Fibroblast of peridontal ligament (primary cell): ENCODE measurements around the gene WASL.
A peak's percentile ranks its signal among the peaks of the same experiment; 100 is the strongest.
"Not testable (repeated sequence)": the region's sequence is repeated elsewhere in the genome, so short reads cannot be mapped to it uniquely, and the experiment has no call there.

Experiments used
- DNase-seq: peaks from one replicate; pipeline ENCODE4 v3.0.0-alpha.2; 2010; ENCODE audit errors: extremely low read depth

The WASL gene

DNA sequence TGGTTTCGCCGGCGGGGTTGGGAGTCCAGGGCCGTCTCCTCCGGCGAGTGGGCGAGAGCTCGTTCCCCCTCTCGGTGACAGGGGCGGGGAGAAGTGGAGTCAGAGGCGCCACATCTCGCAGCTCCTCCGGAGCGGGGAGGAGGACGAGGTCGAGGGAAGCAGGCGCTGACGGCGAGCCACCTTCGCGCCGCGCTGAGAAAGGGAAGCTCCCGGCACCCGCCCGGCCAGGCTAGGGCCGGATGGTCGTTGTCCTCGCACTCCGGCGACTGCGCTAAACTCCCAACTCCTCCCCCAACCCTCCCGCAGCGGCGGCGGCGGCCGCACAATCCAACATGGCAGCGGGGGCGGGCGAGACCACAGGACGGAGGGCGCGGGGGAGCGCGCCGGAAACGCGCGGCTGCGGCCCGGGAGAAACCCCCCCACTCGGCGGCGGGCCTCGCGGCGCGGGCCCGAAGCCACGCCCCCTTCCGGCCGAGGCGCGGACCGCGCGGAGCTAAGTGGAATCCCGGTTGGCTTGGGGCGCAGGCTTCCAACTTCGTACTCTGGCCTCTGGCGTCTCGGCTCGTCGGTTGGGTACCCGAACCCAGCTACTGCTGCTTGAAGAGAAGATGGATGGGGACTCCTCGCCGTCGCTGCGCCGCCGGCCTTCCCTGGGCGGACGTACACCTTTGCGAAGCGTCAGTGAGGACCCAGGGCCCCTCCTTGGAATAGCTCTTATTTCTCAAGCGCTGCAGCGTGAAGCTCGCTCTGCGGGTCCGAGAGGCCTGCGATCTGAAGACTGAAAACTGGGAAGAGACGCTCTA is at the start of gene WASL:
Gene WASL, minus strand, starts transcription at position 270 of the 803 bp plus-strand sequence. Its CDS starts 269 bp downstream, at position 1.
- peak; percentile 83 for DNase-seq

DNA sequence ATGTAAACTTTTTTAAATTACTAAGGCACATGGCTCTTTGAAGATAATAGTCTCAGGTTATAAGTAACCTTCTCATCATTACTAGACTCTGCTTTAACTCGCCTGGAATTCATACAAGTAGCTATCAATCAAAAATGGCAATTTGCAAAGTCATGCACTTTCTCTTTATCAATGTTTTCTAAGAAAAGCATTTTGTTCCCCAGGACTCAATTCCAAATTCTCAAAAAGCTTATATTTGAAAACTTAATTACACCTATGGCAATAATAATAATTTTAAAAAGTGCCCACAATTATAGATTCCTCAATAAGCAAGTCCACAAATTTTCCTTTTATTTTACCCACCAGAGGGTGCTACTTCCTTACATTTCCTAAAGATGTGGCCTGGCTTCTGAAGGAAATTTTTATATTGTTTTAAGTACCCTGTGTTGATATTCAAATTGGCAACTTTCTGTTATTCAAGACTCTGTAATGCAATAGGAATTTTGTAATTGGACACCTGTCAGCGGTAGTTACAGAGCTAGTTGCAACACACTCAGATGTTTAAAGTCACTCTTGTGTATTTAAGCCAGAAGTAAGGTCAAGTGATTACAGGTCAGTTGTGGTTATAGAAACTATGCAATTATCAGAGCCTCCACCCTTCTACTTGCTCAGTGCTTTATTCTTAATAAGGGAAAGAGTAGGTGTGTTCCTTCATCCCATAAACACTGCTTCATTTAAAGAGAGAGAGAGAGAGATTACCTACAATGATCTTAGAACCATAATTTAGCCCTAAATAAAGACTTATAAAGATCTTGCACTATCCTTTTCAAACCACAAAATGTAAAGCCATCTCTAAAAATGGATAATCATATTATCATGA is 49.1 kb upstream of the WASL start:
- DNase-seq, result peak; percentile 71

DNA sequence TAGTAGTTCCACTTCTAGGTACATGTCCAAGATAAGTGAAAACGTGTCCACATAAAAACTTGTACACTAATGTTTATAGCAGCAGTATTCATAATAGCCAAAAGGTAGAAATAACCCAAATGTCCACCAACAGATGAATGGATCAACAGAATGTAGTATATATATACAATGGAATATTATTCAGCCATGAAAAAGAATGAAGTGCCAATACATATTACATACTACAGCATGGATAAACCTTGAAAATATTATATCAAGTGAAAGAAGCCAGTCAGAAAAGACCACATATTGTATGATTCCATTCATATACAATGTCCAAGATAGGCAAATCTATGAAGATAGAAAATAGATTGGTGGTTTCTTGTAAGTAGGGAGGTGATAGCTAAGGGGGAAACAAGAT is 47.8 kb upstream of the WASL start:
- no peak for DNase-seq

DNA sequence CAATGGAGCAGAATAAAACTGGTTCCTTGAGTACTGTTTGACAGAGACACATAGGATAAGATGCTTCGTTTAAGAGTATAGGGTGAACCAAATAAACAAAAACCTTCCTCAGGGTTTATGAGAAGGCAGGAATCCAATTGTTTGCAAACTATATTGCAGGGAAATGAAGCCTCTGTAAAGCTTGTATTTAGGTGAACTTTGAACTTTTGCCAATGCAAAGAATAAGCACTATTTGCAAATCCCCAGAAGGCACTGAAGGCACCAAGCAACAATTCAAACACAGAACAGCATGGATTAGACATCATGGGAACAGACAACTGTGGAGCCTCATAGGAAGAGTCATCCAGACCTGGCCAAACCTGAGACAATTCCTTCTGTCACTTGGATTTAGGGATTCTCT is 47.1 kb upstream of the WASL start:
- no peak for DNase-seq

- not testable (repeated sequence) for DNase-seq
Measured at GRCh38 chr7:123795116-123795515, 46.3 kb upstream of the WASL start.

DNA sequence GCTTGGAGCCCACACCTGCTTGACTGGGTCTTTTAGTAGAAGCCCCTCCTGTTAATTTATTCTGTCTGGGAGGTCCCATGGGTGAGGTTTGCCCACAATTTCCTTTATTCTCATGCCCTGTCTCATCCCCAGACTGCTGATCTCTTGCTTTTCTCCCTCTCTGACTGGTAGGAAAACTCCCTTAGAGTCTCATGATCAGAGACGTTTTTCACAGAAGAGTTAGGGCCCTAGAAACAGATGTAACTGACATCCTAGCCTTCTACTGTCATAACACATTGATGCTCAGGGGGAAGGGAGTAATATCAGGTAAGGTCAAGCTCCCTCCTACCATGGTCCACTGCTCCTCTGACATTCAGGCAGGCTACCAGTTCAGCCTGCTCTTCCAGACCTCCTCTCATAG is 43.7 kb upstream of the WASL start:
- no peak for DNase-seq

GRCh38 chr7:123791001-123791400 is 42.2 kb upstream of the WASL start:
- no peak for DNase-seq

DNA sequence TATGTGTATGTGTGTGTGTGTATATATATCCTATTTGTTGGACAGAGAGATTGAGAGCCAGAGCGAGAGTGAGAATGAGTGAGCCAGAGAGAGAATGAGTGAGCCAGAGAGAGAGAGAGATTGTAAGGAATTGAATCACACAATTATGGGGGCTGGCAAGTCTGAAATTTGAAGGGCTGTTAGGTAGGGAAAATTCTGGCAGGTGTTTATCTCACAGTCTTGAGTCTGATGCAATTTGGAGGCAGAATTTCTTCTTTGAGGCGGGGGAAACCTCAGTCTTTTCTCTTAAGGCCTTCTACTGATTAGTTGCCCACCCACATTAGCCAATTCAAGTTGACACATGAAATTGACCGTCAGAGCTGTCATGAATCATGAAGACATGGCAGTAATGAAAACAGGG is 41.0 kb upstream of the WASL start:
- DNase-seq, result no peak

- DNase-seq, result no peak
Measured at GRCh38 chr7:123789206-123789784, 40.5 kb upstream of the WASL start.

DNA sequence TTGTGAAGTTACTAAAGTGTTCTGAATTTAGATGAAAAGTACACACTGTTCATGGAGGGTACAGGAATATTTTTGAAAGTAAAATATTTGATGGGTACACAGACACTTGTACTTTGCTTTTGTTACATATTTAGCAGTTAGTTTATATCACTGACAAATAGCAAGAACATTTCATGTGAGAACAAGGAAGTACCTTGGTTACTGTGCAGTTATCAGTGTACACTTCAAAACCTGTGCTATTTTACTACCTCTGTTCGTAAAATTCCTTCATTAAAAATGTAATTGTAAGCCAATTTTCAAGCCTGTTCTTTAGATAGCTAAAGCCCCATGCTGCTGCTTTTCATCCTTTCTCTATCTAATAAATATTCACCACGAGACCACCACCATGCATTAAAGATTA is 39.8 kb upstream of the WASL start:
- DNase-seq, result no peak

DNA sequence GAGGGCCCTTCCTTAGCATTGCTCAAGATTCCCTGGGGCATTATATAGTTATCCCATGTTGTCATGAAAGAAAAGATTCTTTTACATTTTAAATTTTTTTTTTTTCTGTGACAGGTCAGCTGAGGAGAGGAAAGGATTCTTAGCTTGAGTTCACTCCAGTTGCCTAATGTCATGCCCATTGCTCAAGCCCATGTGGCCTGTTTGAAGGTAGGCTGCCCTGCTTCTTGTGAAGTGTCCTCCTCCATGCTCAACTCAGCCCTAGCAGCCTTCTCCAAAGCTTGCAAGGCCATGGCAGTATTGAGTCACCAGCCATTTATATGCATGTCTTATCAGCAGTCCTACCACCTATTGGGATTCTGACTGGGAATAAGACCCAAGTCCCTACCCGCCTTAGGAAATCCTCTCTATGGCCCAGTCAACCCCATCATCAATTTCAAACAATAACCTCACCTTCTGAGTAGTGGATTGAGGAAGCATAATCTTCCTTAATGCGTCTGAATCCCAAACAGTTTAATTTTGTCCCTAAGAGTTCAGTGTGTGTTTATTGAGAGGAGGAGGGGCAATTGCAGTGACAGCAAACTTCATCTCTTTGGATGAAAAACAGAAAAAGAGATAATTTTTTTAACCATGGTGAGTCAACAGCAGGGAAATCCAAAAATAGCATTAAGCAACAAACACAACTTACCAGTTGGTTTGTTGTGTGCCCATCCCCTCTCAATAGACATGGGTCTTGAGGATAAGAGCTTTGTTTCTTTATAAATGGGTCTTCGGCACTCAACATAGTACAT is 38.6 kb upstream of the WASL start:
- DNase-seq, result no peak

- no peak for DNase-seq
Measured at GRCh38 chr7:123784263-123784662, 35.5 kb upstream of the WASL start.

DNA sequence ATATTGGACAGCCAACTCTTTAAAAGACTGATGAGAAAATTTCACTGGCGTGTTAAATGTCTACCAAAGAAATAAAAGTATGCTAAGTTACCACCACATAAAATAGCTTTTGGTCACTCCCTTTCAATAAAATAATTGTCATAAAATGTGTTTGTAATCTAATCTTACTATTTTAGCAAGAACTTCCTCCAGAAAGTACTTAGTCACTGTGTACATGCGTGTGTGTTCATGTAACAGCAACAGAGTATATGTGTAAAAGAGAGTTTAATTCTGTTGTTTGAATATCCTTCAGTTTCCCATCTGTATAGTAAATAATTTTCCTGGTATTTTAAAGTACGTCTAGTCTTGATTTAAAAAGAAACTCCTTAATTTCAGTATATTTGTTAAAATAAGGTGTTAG is 35.0 kb upstream of the WASL start:
- DNase-seq, result no peak

DNA sequence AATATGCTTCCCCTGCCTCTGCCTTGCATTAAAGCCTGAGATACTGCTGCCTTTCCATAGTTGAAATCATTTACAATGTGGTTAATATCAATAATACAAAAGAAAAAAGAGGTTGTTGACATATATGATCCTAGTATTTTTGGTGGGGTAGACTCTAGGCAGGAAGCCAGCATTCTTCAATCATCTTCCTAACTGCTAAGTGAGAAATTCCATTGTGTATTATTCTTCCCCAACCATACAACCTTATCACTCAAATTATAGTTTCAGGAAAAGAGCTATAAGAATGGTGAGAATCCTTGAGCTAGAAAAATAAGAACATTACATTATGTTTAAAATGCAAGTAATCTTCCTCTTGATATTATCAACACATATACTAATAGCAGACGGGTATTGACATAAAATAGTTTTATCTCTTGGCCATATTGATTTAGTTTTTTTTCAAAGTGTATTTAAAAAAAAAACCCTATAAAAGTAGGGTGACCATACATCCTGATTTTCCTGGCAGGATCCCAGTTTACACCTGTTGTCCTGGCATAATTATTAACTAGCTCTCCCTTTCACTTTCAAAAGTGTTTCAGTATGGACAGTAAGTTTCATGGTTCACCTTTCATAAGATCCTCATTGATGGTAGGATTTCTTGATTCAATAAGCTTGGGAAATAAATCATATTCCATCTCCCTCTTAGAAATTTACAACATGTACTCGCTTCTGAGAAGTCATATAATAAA is 33.4 kb upstream of the WASL start:
- DNase-seq, result no peak

GRCh38 chr7:123780472-123780871 is 31.7 kb upstream of the WASL start:
- DNase-seq, result not testable (repeated sequence)

DNA sequence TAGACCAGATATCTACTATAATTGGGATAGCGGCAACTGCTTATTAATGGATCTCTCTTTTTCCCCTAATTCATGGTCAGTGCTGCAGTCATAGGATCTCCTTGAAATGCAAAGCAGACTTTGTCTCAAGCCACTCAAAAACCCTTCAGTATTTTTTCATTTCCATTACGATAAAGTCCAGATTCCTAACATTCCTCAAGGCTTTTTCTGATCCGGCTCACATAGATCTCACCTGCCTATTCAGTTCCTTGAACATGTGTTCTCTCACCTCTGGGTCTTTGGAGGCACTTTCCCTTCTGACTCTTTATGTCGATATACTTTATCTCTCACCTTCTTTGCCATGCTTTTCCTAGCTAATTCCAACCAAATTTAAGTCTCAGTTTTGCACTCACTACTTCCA is 25.7 kb upstream of the WASL start:
- DNase-seq, result no peak

DNA sequence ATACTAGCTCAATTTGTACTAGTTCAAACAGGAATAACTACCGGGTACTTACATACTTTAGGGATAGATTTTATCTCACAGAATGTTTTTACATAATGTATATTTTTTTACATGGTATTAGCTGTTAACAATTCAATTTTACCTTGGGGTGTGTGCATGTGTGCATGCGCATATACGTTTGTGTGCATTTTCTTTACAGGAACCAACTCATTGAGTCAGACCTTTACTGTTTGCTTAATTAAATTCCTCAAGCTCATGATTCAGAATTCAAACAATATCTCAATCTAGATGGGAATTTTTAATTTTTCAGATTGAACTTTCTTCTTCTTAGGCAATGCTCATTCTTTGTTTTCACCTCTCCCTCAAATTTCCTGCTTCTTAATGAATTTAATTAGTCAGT is 24.7 kb upstream of the WASL start:
- no peak for DNase-seq

DNA sequence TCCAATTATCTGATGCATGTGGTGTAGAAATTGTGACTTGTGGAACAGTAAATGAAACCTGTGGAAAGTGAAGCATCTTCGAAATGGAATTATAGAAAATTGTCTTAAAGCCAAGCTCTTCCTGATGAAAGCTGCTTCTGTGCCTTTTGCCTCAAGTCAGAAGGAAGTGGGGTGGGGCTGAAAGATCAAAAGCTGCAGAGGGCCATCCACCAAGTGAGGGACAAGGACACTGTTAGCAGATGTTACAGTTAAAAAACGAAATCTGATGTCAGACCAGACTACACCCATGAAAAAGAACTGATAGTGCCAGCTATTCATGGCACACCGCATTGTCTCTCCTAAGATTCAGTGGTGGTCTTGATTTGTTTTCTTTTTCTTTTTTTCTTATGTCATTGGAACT is 23.8 kb upstream of the WASL start:
- no peak for DNase-seq

GRCh38 chr7:123771846-123772245 is 23.0 kb upstream of the WASL start:
- no peak for DNase-seq

DNA sequence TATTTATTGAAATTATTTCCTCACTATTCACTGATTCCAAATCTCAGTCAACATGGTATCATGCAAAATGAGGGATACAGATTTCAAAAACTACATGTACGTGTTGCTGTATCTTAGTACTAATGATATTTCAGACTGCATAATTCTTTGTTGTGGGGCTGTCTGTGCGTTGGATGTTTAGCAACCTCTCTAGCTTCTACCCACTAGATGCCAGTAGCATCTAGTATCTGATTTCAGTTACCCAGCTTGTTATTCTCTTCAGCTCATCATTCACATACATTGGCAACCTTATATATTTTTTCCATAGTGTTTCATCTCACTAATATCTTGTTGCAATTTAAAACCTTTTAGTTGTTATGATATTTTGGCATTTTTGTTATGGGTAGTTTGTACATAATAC is 22.5 kb upstream of the WASL start:
- DNase-seq, result no peak

GRCh38 chr7:123770378-123770777 is 21.6 kb upstream of the WASL start:
- peak; percentile 44 for DNase-seq
